Measurements from ENCODE around the gene SEMA3D. TPM values are rescaled to one million over a fixed set of nuclear protein-coding genes. Genes with fewer than 3 reads are reported as not detected.

Gene SEMA3D
- polyA plus RNA-seq, 2 of the 4 experiments (the other 2 are of a cell fraction), result 0.04 to 0.13 TPM

DNA sequence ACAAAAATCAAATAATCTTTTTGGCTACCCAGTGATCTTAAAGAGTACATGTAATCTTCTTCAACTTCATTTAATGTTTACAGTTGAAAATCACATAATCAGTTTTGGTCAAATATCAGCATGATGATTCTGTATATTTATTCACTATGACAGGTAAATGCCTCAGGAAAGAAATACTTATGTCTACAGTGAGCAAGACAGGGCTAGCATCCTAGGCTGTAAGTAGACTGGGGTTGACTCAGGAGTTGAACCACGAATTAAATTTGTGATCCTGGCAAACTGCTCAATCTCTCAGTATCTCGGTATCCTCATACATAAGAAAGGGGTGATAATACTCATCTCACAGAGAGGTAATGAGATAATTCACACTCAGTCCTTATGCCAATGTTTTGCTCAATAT is 71.8 kb downstream of the SEMA3D start (continued):
- no peak for TF ChIP-seq REST (IDR thresholded peaks at IDR 0.05)
- no peak for TF ChIP-seq NPAS2 (CRISPR knock-in tag; IDR thresholded peaks at IDR 0.05; ENCODE audit: borderline replicate concordance)
- no peak for TF ChIP-seq NR3C1 (IDR thresholded peaks at IDR 0.05)
- no peak for TF ChIP-seq CBX2 (IDR thresholded peaks at IDR 0.05; ENCODE audit: borderline replicate concordance, low read depth)
- no peak for TF ChIP-seq ZSCAN20 (CRISPR knock-in tag; IDR thresholded peaks at IDR 0.05)
- no peak for TF ChIP-seq CHD2 (IDR thresholded peaks at IDR 0.05; ENCODE audit: low read length, partially characterized antibody)
- TF ChIP-seq EP300 (IDR thresholded peaks at IDR 0.05), result no peak

DNA sequence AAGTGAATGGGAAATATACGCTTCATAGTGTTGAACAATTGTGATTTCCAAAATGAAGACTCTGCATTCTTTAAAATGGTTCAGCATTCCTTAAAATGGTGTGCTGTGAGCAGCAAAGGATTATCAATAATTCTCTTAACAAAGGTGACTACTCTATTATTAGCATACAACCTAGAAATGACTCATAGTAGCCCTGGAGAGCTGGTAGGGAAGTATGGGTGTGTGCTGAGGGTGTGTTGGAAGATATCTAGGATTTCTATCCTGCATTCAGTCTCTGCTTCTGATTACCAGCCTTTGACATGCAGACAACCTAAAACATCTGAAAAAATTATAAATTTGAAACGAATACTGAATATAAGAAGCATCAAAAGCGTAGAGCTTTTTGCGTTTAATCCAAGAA is 72.5 kb downstream of the SEMA3D start:
- H3K27ac ChIP-seq, result no peak overlapping the region
- H3K4me1 ChIP-seq, result no peaks in the 10 kb centered on the region
- no peak for FAIRE-seq
- WGBS (ENCODE audit: missing lambda C conversion rate), result 48% methylated on average over 4 of the region's 4 CpGs
- ChIA-PET CTCF (interaction anchor here (0.7 kb wide), 1 partner anchor 12 kb away, joined by 3 read pairs; no protein-coding TSS in a partner anchor), POLR2A (no interaction called here)
- no peak overlapping the region for H3K4me2 ChIP-seq
- H3K9me3 ChIP-seq, result no peaks in the 10 kb centered on the region
- no peak overlapping the region for H3K4me3 ChIP-seq
- ATAC-seq, result no peak
- no peak for DNase-seq (ENCODE audit: low read depth in 1 of 2, low spot score in 1 of 2)
- TF ChIP-seq ZSCAN20 (CRISPR knock-in tag; IDR thresholded peaks at IDR 0.05) (no peak), CHD4 (IDR thresholded peaks at IDR 0.05; ENCODE audit: borderline replicate concordance) (no peak), ESRRA (IDR thresholded peaks at IDR 0.05; ENCODE audit: borderline replicate concordance, low read length) (no peak)

GRCh38 chr7:85111761-85112160 is 75.1 kb downstream of the SEMA3D start:
- WGBS (ENCODE audit: missing lambda C conversion rate), result 4% methylated on average over 1 of the region's 1 CpG
- ATAC-seq (no peak), FAIRE-seq (no peak), DNase-seq (ENCODE audit: low read depth in 1 of 2, low spot score in 1 of 2) (no peak)
- no peak overlapping the region for H3K27ac ChIP-seq
- ChIA-PET CTCF (no interaction called here), POLR2A (no interaction called here)
- H3K9me3 ChIP-seq, result no peaks in the 10 kb centered on the region
- no peak overlapping the region for H3K4me3 ChIP-seq
- H3K4me1 ChIP-seq, result no peaks in the 10 kb centered on the region
- TF ChIP-seq SMC3 (IDR thresholded peaks at IDR 0.05), result no peak
- H3K4me2 ChIP-seq, result no peak overlapping the region

DNA sequence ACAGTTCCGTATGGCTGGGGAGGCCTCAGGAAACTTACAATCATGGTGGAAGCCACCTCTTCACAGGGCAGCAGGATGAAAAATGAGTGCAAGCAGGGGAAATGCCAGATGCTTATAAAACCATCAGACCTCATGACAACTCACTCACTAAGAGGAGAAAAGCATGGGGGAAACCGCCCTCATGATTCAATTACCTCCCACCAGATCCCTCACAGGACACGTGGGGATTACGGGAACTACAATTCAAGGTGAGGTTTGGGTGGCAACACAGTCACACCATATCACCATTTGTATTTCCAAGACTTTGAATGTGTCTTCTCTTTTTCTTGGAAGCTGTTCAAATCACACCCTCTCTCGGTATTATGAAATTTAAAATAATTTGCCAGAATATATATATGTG is 80.1 kb downstream of the SEMA3D start:
- FAIRE-seq, result no peak
- 32% methylated on average over 5 of the region's 5 CpGs for WGBS (ENCODE audit: missing lambda C conversion rate)

More for the DNA sequence above, 80.1 kb downstream of the SEMA3D start:
- Histone ChIP-seq H3K9me3 (no peaks in the 10 kb centered on the region), H3K4me1 (no peaks in the 10 kb centered on the region), H3K4me3 (no peak overlapping the region), H3K4me2 (no peak overlapping the region), H3K27ac (no peak overlapping the region)
- no peak for ATAC-seq
- POLR2A ChIA-PET, result no interaction called here
- no peak for DNase-seq (ENCODE audit: low read depth in 1 of 2, low spot score in 1 of 2)
- CTCF ChIA-PET, result no interaction called here
- TF ChIP-seq PBX3 (IDR thresholded peaks at IDR 0.05), result no peak
